CD4-positive, alpha-beta T cell treated with Interleukin-10 for 1 hour (primary cell): ENCODE measurements around the gene FAM3B.
"Not testable (repeated sequence)": the region's sequence is repeated elsewhere in the genome, so short reads cannot be mapped to it uniquely, and the experiment has no call there.

Experiments
- DNase-seq: peaks from one replicate; pipeline ENCODE4 v3.0.0-alpha.2; 2020

FAM3B gene

DNA sequence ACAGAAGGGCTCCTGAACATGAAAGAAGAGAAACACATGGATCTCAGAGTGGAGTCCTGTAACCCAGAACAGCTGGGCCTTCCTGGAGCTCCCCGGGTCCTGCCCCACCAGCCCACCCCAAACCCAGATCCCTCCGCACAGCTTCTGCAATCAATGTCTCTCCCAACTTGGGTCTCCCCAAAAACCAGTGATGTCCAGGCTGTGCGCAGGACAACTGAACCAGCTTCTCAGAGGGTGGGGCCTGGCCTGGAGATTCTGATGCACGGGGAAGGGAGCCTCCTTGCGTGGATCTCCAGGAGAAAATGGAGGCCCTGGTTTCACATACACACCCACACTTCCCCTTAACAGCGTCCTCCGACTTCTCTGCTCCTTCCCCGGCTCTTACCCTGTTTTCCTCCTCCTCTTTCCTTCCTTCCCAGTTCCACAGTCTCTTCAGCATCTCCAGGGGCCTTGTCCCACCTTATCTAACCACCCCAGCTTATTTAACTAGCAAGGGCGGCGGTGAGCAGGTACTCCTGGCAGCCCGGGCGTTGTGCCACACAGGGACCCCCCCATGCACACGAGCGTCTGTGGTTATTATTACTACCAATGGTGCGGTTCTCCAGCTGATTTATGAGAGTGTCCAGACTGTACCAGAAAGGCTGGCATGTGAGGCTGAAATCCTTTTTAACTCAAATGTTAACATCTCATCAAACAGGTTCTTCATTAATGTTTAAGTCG lies 34.0 kb downstream of the FAM3B start:
- no peak for DNase-seq

DNA sequence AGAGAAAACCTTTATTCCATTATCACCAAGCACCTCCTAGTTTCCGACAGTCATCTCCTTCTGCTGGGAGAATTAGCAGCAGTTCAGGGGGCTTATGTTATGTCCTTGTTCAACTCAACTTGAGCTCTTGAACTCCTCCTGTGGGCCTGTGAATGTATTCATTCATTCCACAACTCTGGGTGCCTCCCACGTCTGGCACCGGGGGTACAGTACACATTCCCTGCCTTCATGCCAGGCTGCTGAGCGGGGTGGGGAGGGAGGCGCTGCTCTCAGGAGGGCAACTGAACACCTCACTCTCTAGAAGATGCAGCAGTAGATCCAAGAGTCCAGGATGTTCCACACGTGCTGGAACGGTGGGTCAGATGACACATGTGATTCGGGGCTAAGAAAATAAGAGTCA lies 40.9 kb downstream of the FAM3B start:
- DNase-seq: no peak

DNA sequence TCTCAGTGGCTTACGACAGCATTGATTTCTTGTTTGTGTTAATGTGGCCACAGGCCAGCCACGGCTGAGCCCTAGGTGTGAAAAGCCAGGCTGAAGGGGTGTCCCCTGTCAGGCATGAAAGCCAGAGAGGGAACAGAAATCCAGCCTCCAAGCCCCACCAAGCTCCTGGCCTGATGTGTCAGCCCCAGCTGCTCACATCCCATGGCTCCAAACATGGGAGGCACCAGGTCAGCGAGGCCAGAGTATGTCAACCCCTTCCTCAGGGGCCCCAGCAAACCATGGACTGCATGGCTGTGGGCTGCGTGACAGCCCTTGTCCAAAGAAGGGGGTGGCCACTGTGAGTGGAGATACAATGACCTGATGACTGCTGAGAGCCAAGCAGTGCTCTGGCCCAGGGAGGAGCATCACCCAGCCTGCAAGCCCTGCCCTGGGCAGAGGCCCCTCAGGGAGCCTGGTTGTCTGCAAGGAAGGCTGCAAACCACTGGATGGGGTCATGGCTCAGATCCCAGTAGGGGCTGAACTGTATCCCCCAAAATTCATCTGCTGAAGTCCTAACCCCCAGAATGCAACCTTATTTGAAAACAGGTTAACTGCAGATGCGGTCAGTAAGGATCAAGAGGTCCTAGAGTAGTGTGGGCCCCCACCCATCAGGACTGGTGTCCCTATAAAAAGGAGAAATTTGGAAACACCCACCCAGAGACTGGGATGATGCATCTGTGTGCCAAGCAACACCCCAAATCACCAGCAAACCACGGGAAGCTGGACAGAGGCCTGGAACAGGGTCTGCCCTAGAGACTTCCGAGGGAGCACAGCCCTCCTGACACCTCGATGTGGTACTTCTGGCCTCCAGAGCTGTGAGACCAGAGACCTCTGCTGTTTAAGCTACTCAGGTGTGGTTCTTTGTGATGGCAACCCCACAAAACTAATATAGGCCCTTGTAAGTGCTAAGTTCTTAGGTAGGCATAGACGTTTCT lies 41.9 kb downstream of the FAM3B start:
- DNase-seq: no peak

DNA sequence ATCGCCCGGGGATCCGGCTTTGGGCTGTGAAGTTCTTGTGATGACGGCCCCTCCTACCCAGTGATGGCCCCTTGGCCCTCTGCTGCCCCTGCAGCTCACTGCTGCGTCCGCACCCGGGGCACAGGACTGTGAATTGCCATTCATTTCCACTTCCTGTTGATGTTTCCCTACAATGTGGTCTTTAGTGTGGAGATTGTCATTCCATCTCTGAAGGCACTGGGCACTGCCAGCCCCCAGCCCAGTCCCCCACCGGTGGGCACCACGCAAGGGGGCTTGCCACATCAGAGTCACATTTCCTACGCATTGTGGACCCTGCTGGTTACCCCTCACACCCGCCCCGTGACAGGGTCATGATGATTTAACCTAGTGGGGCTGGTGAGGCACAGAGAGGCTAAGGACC lies 42.7 kb downstream of the FAM3B start:
- DNase-seq: no peak

DNA sequence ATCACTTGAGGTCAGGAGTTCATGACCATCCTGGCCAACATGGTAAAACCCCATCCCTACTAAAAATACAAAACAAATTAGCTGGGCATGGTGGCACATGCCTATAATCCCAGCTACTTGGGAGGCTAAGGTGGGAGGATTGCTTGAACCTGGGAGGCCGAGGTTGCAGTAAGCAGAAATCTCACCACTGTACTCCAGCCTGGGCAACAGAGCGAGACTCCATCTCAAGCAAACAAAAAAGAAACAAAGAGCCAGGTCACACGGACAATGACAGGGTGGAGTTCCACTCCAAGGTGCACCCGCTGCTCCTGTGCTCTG lies 43.1 kb downstream of the FAM3B start:
- DNase-seq: not testable (repeated sequence)

DNA sequence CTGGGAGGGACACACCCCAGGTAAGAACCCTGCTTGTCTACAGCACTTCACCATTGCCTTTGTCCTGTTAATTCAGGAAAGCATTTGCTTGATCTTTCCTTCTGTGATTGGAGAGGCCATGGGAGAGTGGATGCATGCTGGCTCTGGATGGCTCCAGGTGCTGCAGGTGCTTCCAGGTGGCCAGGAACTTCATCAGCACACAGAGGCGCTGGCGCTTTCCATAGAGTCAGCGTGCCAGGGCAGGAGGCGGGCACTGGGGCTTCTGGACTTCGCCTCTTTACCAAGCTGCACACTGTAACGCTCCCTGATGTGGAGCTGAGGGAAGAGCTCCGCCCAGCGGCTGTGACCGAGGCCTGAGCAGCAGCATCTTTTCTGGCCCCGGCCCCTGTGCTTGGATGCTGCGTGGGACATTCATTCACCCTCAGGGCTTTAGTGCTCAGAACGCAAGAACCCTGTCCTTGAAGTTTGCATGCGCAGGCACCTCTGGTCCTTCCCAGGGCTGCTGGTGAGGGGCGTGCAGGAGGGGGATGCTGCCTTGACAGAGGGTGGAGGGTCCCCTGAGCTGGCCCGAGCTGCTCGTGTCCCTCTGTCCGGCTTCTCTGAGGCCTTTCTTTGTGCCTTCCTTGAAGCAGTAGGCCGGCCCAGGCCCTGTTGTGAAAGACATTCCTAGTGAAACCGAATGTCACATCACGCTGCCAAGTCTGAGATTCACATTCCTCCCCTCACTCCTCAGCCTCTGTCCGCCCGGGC lies 43.6 kb downstream of the FAM3B start:
- DNase-seq: no peak

DNA sequence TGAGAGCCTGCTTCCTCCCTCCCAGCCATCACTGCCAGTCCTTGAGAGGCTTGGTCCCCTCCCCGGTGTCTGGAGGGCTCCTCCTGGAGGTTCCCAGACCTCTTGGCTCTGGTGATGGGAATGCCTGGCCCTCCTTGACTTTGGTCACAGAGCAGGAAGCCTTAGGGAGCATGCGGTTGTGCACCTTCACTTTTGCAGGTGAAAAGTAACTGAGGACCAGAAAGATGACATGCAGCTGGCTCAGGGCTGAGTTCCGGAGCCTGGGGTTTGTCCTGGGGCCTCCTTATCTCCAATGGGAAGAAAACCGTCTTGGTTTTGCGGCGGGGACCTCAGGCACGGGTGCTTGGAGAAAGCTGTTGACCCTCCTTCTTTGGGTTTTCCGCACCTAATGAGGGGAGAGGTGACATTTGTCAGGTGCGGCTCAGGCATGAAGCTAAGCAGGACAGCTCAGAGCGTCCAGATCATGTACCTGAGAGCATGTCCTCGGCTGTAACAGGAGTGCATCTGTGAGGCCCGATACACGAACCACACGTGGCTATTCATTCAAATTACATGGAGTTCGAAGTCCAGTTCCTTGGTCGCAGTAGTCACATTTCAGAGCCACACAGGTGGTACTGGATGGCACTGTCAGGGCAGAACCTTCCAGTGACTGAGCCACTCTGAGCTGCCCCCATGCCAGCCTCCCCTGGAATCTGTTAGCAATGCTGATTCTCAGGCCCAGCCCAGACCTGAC lies 44.6 kb downstream of the FAM3B start:
- DNase-seq: no peak

DNA sequence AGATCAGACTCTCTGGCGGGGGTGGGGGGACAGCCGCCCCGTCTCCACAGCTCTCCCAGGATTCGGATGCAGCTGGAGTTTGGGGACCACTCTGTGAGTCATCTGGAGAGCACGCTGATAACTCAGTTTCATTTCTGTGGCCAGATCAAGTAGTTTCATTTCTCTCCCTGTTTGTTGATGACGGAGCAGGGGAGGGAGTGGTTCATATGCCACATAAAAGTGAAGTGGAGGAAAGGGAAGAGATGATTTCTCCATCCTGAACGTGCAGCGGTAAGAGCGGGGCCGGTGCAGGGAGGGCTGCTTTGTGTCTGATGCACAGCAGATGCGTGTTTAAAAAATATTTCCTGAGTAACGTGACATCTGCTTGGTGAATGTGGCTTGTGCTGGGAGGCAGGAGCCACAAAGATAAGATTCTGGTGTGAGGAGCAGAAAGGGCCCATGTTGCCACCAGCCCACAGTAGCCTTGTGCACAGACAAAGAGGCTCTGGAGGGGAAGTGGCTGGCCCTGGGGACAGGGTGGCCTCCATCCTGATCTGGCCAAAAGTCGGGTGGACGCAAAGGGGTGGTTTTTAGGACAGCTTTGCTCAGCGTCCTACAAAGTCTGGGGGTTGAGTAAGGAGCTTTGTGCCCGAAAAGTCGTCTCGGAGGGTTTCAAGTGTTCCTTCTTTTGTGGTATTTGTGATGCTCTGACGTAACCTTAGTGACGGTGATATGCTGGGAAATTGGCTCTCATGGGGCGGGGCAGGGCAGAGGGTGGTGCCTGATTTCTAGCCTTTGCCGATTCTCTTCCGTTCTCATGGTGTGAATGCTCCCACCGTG lies 45.4 kb downstream of the FAM3B start, which contains the start of gene MX2:
Gene MX2, plus strand, starts transcription at position 242 of the 819 bp plus-strand sequence. CDS start 14,880 bp downstream, outside the sequence.
- DNase-seq: peak; percentile 93

DNA sequence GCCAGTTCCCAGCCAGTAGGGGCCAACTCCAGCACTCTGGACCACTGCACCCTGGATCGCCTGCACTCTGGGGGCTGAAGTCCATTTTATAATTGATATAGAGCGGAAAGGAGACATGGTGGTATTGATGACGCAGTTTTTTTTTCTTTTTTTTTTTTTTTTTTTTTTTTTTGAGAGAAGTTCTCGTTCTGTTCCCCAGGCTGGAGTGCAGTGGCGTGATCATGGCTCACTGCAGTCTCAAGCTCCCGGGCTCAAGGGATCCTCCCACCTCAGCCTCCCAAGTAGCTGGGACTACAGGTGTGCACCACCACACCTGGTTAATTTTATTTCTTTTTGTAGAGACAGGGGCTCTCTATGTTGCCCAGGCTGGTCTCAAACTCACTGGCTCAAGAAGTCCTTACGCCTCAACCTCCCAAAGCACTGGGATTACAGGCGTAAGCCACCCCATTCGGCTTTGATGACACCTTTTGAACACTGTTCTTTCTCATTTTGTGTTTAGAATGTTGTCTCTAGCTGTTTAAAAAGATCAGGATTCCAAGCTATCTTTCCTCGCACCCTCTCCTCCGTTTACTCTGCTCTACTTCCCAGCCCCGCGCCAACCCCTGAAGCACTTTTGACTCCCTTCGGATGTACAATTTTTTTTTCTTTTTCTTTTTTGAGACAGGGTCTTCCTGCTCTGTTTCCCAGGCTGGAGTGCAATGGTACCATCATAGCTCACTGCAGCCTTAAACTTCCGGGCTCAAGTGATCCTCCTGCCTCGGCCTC lies 46.2 kb downstream of the FAM3B start:
- DNase-seq: no peak

DNA sequence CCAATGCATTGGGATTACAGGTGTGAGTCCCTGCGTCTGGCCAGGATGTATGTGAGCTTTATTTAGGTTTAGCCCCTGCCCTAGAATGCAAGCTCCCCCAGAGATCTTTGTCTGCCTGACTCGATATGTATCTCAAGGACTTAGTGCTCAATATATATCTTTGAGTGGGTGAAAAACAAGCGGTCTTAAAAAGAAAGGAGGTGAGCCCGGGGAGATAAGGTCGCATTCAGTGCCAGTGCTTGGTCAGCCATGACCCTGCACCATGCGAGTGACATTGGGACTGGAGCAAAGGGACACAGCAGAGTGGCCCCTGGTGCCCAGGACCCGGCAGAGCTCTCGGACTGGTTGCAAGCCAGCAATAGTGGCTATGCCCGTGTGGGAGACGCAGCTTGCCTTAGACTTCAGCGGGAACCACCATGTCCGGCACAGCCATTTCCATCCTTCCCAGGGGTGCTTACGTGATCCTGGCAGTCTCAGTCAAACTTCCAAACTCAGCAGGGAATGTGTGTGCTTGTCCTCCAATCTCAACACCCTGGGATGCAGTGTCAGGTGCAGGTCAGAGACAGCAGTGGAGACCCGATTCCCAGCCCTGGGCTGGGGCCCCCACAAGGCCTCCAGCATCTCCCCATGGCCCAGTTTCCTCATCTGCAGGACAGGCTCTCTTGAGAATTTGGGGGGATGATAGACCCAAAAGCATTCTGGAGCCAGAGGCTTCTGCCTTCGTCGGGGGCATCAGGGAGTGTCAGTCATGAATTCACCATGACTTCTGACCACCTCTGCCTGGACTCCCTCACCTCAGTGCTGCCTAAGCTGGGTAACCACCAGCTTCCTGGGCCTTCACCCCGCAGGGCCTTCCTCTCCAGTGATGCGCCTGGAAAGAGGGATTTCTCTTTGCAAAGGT lies 47.0 kb downstream of the FAM3B start:
- DNase-seq: no peak

DNA sequence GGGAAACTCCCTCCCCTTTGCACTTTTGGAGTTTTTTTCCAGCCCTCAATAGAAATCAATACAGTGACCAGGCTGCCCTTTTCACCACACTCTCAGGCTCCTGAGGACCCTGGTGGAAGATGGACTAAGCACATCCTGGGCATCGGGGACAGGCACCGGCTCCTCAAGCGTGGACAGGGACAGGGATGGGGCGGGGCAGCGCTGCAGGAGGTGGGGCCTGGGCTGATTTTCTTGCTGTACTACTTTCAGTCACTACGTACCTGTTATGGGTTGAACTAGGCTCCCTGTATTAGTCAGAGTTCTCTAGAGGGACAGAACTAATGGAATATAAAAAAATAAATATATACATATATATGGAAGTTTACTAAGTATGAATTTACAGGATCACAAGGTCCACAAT lies 47.7 kb downstream of the FAM3B start:
- no peak for DNase-seq

DNA sequence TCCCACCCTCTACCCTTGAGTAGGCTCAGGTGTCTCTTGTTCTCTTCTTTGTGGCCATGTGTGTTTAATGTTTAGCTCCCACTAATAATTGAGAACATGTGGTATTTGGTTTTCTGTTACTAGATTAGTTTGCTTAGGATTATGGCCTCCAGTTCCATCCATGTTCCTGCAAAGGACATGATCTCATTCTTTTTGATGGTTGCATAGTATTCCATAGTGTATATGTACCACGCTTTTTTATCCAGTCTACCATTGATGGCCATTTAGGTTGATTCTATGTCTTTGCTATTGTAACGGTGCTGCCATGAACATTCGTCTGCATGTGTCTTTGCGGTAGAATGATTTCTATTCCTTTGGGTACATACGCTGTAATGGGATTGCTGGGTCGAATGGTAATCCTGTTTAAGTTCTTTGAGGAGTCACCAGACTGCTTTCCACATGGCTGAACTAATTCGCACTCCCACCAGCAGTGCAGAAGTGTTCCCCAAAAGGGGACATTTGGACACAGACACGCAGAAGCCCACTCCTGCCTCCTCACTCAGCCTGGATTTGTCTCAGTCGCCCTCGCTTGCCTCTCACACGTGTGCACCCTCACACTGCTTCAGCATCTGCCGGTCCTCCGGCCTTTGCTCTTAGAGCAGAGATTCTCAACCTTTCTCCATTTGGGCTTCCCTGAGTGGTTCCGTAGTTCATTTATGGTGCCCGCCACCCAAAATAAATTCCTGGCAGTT lies 48.9 kb downstream of the FAM3B start:
- DNase-seq: no peak

DNA sequence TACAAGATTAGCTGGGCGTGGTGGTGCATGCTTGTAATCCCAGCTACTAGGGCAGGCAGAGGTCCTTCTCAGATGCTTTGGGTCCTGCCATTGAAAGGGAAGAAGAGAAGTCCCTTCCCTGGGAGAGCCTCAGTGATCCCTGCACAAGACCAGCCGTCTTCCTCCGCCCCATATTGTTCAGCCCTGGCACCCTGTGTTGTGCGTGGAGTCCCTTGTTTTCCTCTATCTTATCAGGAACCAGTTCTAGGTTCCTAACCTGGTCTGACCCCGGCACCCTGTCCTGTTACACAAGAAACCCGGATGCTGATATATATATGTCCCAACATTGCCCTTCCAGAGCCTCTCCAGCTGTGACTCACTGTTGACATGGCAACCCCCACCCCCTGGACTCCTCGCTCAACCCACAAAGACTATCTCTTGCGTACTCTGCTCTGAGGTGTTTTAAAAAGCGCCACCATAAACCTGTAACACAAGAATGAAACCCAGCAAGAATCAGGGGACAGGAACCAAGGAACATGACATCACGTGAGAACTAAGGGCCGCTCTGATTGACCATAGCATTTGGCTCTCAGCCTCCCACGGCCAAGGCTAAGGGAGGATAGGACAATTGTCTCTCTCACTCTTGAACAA lies 50.0 kb downstream of the FAM3B start:
- peak; percentile 23 for DNase-seq

DNA sequence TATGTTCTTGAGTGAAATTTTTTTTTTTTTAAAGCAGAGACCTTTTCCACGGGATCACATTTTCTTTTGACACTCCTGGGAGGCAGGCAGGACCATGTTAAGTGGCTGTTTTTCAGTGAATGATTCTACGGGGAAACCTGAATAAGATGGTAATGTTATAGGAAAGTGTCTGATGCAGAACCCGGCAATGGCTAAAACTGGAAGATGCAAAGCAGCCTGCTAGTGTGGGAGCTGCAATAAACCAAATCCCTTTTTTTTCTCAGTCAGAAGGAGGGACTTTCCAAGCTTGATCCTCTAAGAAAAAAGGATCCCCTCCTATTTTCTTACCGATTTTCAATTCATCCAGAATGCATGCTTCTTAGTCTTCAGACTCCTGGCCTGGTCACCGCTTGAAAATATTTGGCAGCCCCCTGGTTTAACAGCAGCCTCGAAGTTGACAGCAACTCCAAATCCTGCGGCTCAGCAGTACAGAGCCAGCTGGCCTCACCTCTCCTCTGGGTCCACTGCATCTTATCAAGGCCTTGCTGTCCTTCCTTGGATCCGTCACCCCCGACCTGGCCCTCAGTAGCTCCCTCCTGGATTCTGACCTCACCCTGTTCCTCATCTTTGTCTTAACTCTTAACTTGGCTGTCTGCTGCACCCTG lies 50.8 kb downstream of the FAM3B start:
- DNase-seq: no peak

DNA sequence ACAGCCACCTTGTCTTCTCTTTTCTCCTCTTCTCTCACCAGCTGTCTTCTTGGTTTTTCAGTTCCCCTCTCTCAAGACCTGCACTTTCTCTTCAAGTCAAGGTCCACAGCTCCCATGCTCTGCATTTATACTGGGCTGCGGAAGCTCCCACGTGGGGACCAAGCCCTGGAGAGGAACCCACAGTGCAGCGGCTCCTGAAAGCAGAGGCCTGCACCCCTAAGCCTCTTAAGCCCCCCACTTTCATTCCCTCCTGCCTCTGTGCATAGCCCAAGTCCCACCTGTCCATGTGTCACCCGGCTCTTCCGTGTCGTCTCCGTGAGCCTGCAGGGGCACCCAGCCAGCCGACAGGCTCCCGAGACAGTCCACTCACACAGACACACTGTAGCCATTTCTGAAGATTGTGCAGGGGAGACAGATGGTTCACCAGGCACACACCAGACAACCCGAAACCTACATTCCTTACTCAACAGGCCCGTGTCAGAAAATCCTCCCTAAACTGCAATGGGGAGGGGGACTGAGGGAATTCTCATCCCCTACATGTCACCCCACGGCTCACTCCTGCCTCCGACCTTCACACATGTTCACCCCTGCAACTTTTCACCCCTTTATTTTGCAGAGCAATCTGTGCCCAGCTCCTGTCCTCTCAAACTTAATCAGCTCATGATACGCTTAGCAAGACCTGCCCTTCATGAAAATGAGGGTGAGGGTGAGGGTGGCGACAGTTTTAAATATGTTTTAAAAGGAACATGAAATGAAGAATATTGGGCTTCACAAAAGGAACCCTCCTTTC lies 51.5 kb downstream of the FAM3B start:
- DNase-seq: no peak

DNA sequence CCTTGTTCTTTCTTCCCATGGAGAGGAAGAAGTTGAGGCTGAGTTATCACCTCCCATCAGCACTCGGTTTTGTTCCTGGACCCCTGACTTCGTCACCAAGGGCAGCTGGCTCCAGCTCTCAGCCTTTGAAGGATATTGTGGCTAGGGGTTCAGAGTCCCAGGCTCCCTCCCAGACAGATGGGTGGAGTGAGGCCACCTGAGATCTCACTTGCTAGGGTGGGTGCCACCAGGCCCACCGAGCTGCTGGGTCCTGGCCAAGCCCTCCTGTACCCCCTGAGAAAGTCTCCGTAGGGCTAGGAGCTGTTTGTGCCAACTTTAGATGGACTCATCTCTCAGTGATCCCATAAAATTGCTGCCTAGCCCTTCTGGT lies 52.1 kb downstream of the FAM3B start:
- DNase-seq: no peak
